Type B pancreatic cell (in vitro differentiated cells): ENCODE results near the gene UBE2S. TPM values are rescaled to one million over a fixed set of nuclear protein-coding genes. Genes with fewer than 3 reads are reported as not detected.

Experiments
- DNase-seq: peaks from one replicate; pipeline ENCODE4 v3.0.0; 2021; ENCODE audit warnings: mixed read lengths; ENCODE audit not compliant: unreplicated experiment; ENCODE audit errors: extremely low spot score
- H3K27ac Mint-ChIP-seq: 2 replicates; pipeline ENCODE4 v1.8.0; 2021; ENCODE audit warnings: mild to moderate bottlenecking, mixed read lengths
- H3K27me3 Mint-ChIP-seq: 2 replicates; pipeline ENCODE4 v1.8.0; 2021; ENCODE audit warnings: mixed read lengths
- H3K36me3 Mint-ChIP-seq: 2 replicates; pipeline ENCODE4 v1.8.0; 2021; ENCODE audit warnings: mixed read lengths
- H3K4me1 Mint-ChIP-seq: one replicate; pipeline ENCODE4 v1.8.0; 2021; ENCODE audit warnings: mixed read lengths; ENCODE audit not compliant: unreplicated experiment
- H3K4me3 Mint-ChIP-seq: 2 replicates; pipeline ENCODE4 v1.8.0; 2021; ENCODE audit warnings: mild to moderate bottlenecking, mixed read lengths
- H3K9me3 Mint-ChIP-seq: 2 replicates; pipeline ENCODE4 v1.8.0; 2021; ENCODE audit warnings: mixed read lengths
- CTCF ChIP-seq: fragments of 200-600 bp; sonication (generic); conservative IDR thresholded peaks from 2 replicates; pipeline ENCODE4 v1.5.0; 2021; ENCODE audit warnings: antibody characterized with exemption, mild to moderate bottlenecking
- total RNA-seq: library from RNA; stranded (reverse); gene quantifications from 2 replicates; pipeline ENCODE4 v1.2.1, GENCODE V29; 2021; ENCODE audit warnings: low replicate concordance

Gene UBE2S
- total RNA-seq, 1 donor from 2014 or later = 91.3 TPM

- DNase-seq = no peak
- H3K27me3 Mint-ChIP-seq = peaks cover 51% of the 10 kb centered on the region
- no peaks in the 10 kb centered on the region for H3K9me3 Mint-ChIP-seq
- H3K4me1 Mint-ChIP-seq = peaks cover 6% of the 10 kb centered on the region
- H3K4me3 Mint-ChIP-seq = no peak overlapping the region
- no peak for TF ChIP-seq CTCF
- no peak overlapping the region for H3K27ac Mint-ChIP-seq
- peaks cover 4% of the 10 kb centered on the region for H3K36me3 Mint-ChIP-seq
These were observed 38.5 kb upstream of the UBE2S start for GRCh38 chr19:55446060-55446459.

GRCh38 chr19:55444646-55445045 is 37.1 kb upstream of the UBE2S start:
- Mint-ChIP-seq H3K4me3 (no peak overlapping the region), H3K9me3 (no peaks in the 10 kb centered on the region), H3K36me3 (peaks cover 8% of the 10 kb centered on the region), H3K4me1 (peaks cover 10% of the 10 kb centered on the region), H3K27ac (no peak overlapping the region), H3K27me3 (peaks cover 55% of the 10 kb centered on the region)
- no peak for TF ChIP-seq CTCF
- no peak for DNase-seq

GRCh38 chr19:55443824-55444480 is 36.4 kb upstream of the UBE2S start:
- no peak for DNase-seq
- no peak overlapping the region for H3K4me3 Mint-ChIP-seq
- no peak for TF ChIP-seq CTCF
- peaks cover 10% of the 10 kb centered on the region for H3K4me1 Mint-ChIP-seq
- H3K36me3 Mint-ChIP-seq = peaks cover 8% of the 10 kb centered on the region
- no peak overlapping the region for H3K27ac Mint-ChIP-seq
- H3K9me3 Mint-ChIP-seq = no peaks in the 10 kb centered on the region
- H3K27me3 Mint-ChIP-seq = peaks cover 62% of the 10 kb centered on the region

- DNase-seq = no peak
- Mint-ChIP-seq H3K4me3 (peak within 1 kb of the TSS; percentile 25), H3K36me3 (peaks cover 8% of the 10 kb centered on the region), H3K9me3 (no peaks in the 10 kb centered on the region), H3K27me3 (peaks cover 67% of the 10 kb centered on the region), H3K4me1 (peaks cover 10% of the 10 kb centered on the region), H3K27ac (no peak within 1 kb of the TSS)
- no peak for TF ChIP-seq CTCF
These were observed 35.6 kb upstream of the UBE2S start, which contains the start of gene SHISA7 for GRCh38 chr19:55443045-55443823. SHISA7 (minus strand) TSS chr19:55443300; CDS start chr19:55442863, 437 bp downstream.

- DNase-seq = no peak
- Mint-ChIP-seq H3K27ac (no peak overlapping the region), H3K4me1 (peaks cover 11% of the 10 kb centered on the region), H3K27me3 (peaks cover 70% of the 10 kb centered on the region), H3K36me3 (peaks cover 8% of the 10 kb centered on the region), H3K9me3 (no peaks in the 10 kb centered on the region), H3K4me3 (no peak overlapping the region)
- TF ChIP-seq CTCF = no peak
These were observed 34.9 kb upstream of the UBE2S start for GRCh38 chr19:55442372-55442961.
